ENCODE measurements around the gene HTR4. TPM values are rescaled to one million over a fixed set of nuclear protein-coding genes. Genes with fewer than 3 reads are reported as not detected.

Gene HTR4
- total RNA-seq, 1 experiment from 2014 or later = not detected

GRCh38 chr5:148697180-148697808 lies 43.0 kb upstream of the HTR4 start:
- no peak for DNase-seq
- intact Hi-C loops (cut with micrococcal nuclease; ENCODE audit: unreplicated experiment) = no loop called here

DNA sequence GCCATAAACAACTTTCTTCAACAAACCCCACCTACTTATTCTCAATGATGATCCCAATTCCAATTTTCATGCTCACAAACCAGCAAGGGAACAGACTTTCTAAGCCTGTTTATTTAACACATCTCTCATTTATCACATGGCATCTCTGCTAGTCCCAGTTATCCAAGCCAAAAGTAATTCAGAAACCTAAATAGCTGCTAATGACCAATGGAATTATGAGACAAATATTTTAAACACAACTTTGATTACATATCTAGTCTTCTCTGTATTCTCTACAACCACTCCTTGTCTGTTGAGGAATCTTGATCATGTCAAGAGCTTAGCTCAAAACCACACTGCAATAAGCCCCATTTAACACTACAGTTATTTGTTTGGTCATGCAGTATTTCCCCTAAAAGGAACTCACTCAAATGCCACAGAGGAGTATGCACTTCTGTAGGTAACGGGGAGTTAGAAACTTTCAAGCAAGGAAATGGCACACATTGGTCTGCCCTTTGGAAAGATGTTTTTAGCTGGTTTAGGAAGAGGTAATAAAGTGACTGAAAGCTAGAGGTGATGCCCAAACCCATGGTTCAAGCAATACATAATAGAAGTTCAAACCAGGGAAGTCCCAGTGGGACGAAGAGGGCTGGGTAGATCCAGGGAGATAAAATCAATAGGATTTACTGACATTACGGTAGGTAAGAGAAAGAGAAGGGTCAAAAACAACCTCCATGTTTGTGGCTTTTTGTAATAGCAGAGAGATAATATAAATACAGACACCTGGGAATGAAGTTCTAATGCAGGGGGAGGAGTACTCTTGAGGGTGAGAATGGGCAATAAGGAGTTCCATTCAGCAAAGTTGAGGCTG lies 42.1 kb upstream of the HTR4 start:
- intact Hi-C loops (cut with micrococcal nuclease; ENCODE audit: unreplicated experiment) = no loop called here
- H3K4me3 Mint-ChIP-seq (ENCODE audit: low read depth, unreplicated experiment) = no peak overlapping the region
- H3K4me1 Mint-ChIP-seq (ENCODE audit: low read depth, unreplicated experiment) = no peaks in the 10 kb centered on the region
- CTCF ChIA-PET = interaction anchor here (1.1 kb wide), 1 partner anchor 11 kb away, joined by 3 read pairs; no protein-coding TSS in a partner anchor
- H3K27ac Mint-ChIP-seq (ENCODE audit: unreplicated experiment) = no peak overlapping the region
- peaks cover 24% of the 10 kb centered on the region for H3K27me3 Mint-ChIP-seq (ENCODE audit: unreplicated experiment)
- no peak for TF ChIP-seq CTCF (IDR thresholded peaks at IDR 0.05; ENCODE audit: unreplicated experiment)
- H3K36me3 Mint-ChIP-seq (ENCODE audit: insufficient read depth, unreplicated experiment) = no peaks in the 10 kb centered on the region
- no peak for DNase-seq
- no TSS peak for BruUV-seq (replicated peaks)
- H3K9me3 Mint-ChIP-seq (ENCODE audit: low read depth, unreplicated experiment) = no peaks in the 10 kb centered on the region

More at GRCh38 chr5:148697180-148697808, 43.0 kb upstream of the HTR4 start:
- Mint-ChIP-seq H3K27me3 (ENCODE audit: unreplicated experiment) (peaks cover 24% of the 10 kb centered on the region), H3K27ac (ENCODE audit: unreplicated experiment) (no peak overlapping the region), H3K36me3 (ENCODE audit: insufficient read depth, unreplicated experiment) (no peaks in the 10 kb centered on the region), H3K9me3 (ENCODE audit: low read depth, unreplicated experiment) (no peaks in the 10 kb centered on the region), H3K4me3 (ENCODE audit: low read depth, unreplicated experiment) (no peak overlapping the region), H3K4me1 (ENCODE audit: low read depth, unreplicated experiment) (no peaks in the 10 kb centered on the region)
- BruUV-seq (replicated peaks) = no TSS peak
- CTCF ChIA-PET = interaction anchor here (1.1 kb wide), 2 partner anchors 10 kb away, joined by 3 read pairs; no protein-coding TSS in a partner anchor
- no peak for TF ChIP-seq CTCF (IDR thresholded peaks at IDR 0.05; ENCODE audit: unreplicated experiment)

DNA sequence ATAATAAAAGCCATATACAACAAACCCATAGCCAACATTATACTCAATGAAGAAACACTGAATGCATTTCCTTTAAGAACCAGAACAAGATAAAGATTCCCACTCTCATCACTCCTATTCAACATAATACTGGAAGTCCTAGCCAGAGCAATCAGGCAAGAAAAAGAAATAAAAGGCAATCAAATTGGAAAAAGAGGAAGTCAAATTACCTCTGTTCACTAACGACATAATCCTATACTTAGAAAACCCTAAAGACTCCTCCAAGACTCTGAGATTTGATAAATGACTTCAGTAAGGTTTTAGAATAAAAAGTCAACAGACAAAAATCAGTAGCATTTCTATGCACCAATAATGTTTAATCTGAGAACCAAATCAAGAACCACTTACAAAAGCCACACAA lies 36.6 kb upstream of the HTR4 start:
- H3K27ac Mint-ChIP-seq (ENCODE audit: unreplicated experiment) = no peak overlapping the region
- no peak for TF ChIP-seq CTCF (IDR thresholded peaks at IDR 0.05; ENCODE audit: unreplicated experiment)
- intact Hi-C loops (cut with micrococcal nuclease; ENCODE audit: unreplicated experiment) = loop anchor here (5.0 kb wide), 1 partner anchor 744 kb away; no protein-coding TSS in a partner anchor
- H3K9me3 Mint-ChIP-seq (ENCODE audit: low read depth, unreplicated experiment) = peaks cover 2% of the 10 kb centered on the region
- no TSS peak for BruUV-seq (replicated peaks)
- DNase-seq = no peak
- H3K27me3 Mint-ChIP-seq (ENCODE audit: unreplicated experiment) = peaks cover 10% of the 10 kb centered on the region
- no peak overlapping the region for H3K4me3 Mint-ChIP-seq (ENCODE audit: low read depth, unreplicated experiment)
- CTCF ChIA-PET = no interaction called here
- peaks cover 12% of the 10 kb centered on the region for H3K4me1 Mint-ChIP-seq (ENCODE audit: low read depth, unreplicated experiment)
- no peaks in the 10 kb centered on the region for H3K36me3 Mint-ChIP-seq (ENCODE audit: insufficient read depth, unreplicated experiment)

GRCh38 chr5:148688787-148689186 lies 34.5 kb upstream of the HTR4 start:
- no peak for TF ChIP-seq CTCF (IDR thresholded peaks at IDR 0.05; ENCODE audit: unreplicated experiment)
- Mint-ChIP-seq H3K27ac (ENCODE audit: unreplicated experiment) (no peak overlapping the region), H3K4me1 (ENCODE audit: low read depth, unreplicated experiment) (peaks cover 12% of the 10 kb centered on the region), H3K9me3 (ENCODE audit: low read depth, unreplicated experiment) (peaks cover 2% of the 10 kb centered on the region), H3K27me3 (ENCODE audit: unreplicated experiment) (peaks cover 13% of the 10 kb centered on the region), H3K4me3 (ENCODE audit: low read depth, unreplicated experiment) (no peak overlapping the region), H3K36me3 (ENCODE audit: insufficient read depth, unreplicated experiment) (no peaks in the 10 kb centered on the region)
- intact Hi-C loops (cut with micrococcal nuclease; ENCODE audit: unreplicated experiment) = no loop called here
- BruUV-seq (replicated peaks) = no TSS peak
- no peak for DNase-seq
- CTCF ChIA-PET = no interaction called here

Measured in Calu3 (cell line).